NT2/D1 (cell line): ENCODE results near the gene ACSM3.

Experiments used
- DNase-seq: peaks from one replicate; pipeline ENCODE4 v3.0.0-alpha.2; 2011; ENCODE audit warnings: low read depth, low spot score
- H3K27me3 ChIP-seq: 2 replicates; pipeline ENCODE4 v1.6.0; 2011; ENCODE audit warnings: mild to moderate bottlenecking; ENCODE audit not compliant: insufficient read length, insufficient read depth
- H3K36me3 ChIP-seq: 2 replicates; pipeline ENCODE4 v1.6.1; 2011; ENCODE audit warnings: mild to moderate bottlenecking, low read length, mixed read lengths; ENCODE audit not compliant: insufficient read depth, insufficient read length
- H3K4me1 ChIP-seq: 2 replicates; pipeline ENCODE4 v1.5.1; 2011; ENCODE audit not compliant: insufficient read depth, insufficient read length
- H3K4me3 ChIP-seq: 2 replicates; pipeline ENCODE4 v1.5.1; 2011; ENCODE audit warnings: low read depth; ENCODE audit not compliant: insufficient read length
- H3K9ac ChIP-seq: 2 replicates; pipeline ENCODE4 v1.6.0; 2011; ENCODE audit warnings: low read depth; ENCODE audit not compliant: insufficient read length
- H3K9me3 ChIP-seq: 2 replicates; pipeline ENCODE4 v1.5.1; 2011; ENCODE audit warnings: mild to moderate bottlenecking, low read length; ENCODE audit not compliant: insufficient read depth
- SUZ12 ChIP-seq: IDR thresholded peaks from 2 replicates; pipeline ENCODE4 v1.6.1; 2011; ENCODE audit not compliant: insufficient read length, insufficient read depth; ENCODE audit errors: extremely low read depth
- YY1 ChIP-seq: IDR thresholded peaks from 2 replicates; pipeline ENCODE4 v1.6.1; 2011; ENCODE audit not compliant: insufficient read length, insufficient read depth
- ZNF274 ChIP-seq: IDR thresholded peaks from 2 replicates; pipeline ENCODE4 v1.6.1; 2011; ENCODE audit warnings: mild to moderate bottlenecking, low read depth, low read length

The ACSM3 gene

DNA sequence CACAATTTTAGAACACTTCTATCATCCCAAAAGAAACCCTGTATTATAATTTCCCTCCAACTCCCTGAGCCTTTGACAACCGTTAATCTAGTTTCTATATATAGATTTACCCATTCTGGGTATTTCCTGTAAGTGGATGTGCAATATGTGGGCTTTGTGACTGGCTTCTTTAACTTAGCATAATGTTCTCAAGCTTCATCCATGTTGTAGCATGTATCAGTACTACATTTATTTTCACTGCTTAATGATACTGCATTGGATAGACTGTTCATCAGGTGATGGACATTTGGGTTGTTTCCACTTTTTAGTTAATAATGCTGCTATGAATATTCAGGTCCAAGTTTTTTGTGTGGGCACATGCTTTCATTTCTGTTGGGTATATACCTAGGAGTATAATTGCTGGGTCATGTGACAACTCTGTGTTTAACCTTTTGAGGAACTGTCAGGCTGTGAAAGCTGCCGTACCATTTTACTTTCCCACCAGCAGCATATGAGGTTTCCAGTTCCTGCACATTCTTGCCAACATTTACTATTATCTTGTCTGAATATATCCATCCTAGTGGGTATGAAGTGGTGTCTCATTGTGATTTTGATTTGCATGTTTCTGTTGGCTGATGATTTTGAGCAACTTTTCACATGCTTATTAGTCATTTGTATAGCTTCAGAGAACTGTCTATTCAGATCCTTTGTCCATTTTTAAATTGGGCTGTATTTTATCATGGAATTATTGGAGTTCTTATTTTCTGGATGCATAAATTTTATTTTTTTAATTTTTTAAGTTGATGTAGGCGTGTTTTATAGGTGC, 58.9 kb downstream of the ACSM3 start:
- no peaks in the 10 kb centered on the region for H3K9me3 ChIP-seq
- peaks cover 58% of the 10 kb centered on the region for H3K36me3 ChIP-seq
- TF ChIP-seq YY1 (no peak), SUZ12 (no peak), ZNF274 (no peak)
- no peak overlapping the region for H3K9ac ChIP-seq
- no peaks in the 10 kb centered on the region for H3K4me1 ChIP-seq
- no peak overlapping the region for H3K4me3 ChIP-seq
- DNase-seq = no peak
- H3K27me3 ChIP-seq = no peaks in the 10 kb centered on the region

- no peak overlapping the region for H3K9ac ChIP-seq
- H3K9me3 ChIP-seq = no peaks in the 10 kb centered on the region
- no peaks in the 10 kb centered on the region for H3K4me1 ChIP-seq
- H3K27me3 ChIP-seq = no peaks in the 10 kb centered on the region
- H3K4me3 ChIP-seq = no peak overlapping the region
- H3K36me3 ChIP-seq = peaks cover 67% of the 10 kb centered on the region
- no peak for TF ChIP-seq YY1
- no peak for TF ChIP-seq ZNF274
- no peak for TF ChIP-seq SUZ12
- DNase-seq = no peak
Measured at GRCh38 chr16:20826039-20826566, 62.3 kb downstream of the ACSM3 start.

GRCh38 chr16:20829536-20829935, 65.7 kb downstream of the ACSM3 start:
- peaks cover 71% of the 10 kb centered on the region for H3K36me3 ChIP-seq
- no peak for DNase-seq
- H3K9me3 ChIP-seq = no peaks in the 10 kb centered on the region
- TF ChIP-seq ZNF274 (no peak), YY1 (no peak), SUZ12 (no peak)
- H3K4me1 ChIP-seq = no peaks in the 10 kb centered on the region
- H3K4me3 ChIP-seq = no peak overlapping the region
- no peak overlapping the region for H3K9ac ChIP-seq
- H3K27me3 ChIP-seq = no peaks in the 10 kb centered on the region

DNA sequence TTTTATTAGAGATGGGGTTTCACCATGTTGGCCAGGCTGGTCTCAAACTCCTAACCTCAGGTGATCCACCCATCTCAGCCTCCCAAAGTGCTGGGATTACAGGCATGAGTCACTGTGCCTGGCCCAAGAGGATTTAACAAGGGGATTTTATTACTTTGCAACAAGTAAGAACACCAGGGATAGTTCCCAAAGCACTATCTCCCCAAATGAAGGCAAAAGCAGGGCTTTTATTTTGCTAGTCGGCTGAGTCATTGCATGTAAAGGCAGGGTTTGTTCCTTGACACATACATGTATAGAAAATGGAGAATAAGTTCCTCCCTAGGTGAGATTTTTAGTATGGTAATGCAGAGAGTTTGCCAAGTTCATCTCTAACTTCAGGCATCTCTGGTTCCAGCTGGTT, 66.6 kb downstream of the ACSM3 start:
- no peak for DNase-seq
- no peaks in the 10 kb centered on the region for H3K9me3 ChIP-seq
- peaks cover 79% of the 10 kb centered on the region for H3K36me3 ChIP-seq
- H3K4me1 ChIP-seq = no peaks in the 10 kb centered on the region
- no peaks in the 10 kb centered on the region for H3K27me3 ChIP-seq
- H3K9ac ChIP-seq = no peak overlapping the region
- TF ChIP-seq ZNF274 = no peak
- no peak for TF ChIP-seq YY1
- no peak for TF ChIP-seq SUZ12
- no peak overlapping the region for H3K4me3 ChIP-seq

- peaks cover 60% of the 10 kb centered on the region for H3K36me3 ChIP-seq
Measured at GRCh38 chr16:20833086-20833485, 69.3 kb downstream of the ACSM3 start.

DNA sequence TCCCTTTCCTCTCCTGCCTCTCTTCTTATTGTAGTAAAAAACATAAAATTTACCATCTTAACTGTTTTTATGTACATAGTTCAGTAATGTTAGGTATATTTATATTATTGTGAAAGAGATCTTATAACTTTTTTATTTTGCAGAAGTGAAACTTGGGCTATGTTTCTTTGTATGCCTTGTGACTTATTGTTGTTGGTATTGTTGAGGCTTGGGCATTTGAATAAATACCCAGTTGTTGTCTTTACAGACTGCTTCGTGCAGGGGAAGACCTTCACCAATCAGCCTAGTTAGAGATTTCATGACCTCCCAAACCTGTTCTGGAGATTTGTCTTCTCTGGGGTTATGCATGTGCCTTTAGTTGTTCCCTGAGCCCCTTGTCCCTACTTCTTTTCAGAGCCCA, 74.4 kb downstream of the ACSM3 start:
- Histone ChIP-seq H3K9me3 (peaks cover 12% of the 10 kb centered on the region; the same call in 1 of the 2 replicates), H3K27me3 (no peaks in the 10 kb centered on the region), H3K4me1 (no peaks in the 10 kb centered on the region), H3K9ac (no peak overlapping the region), H3K36me3 (peaks cover 67% of the 10 kb centered on the region), H3K4me3 (no peak overlapping the region)
- DNase-seq = no peak
- TF ChIP-seq ZNF274 = no peak
- no peak for TF ChIP-seq YY1
- TF ChIP-seq SUZ12 = no peak

More at GRCh38 chr16:20833086-20833485, 69.3 kb downstream of the ACSM3 start:
- DNase-seq = no peak
- no peaks in the 10 kb centered on the region for H3K27me3 ChIP-seq
- no peak for TF ChIP-seq ZNF274
- no peak for TF ChIP-seq SUZ12
- no peak for TF ChIP-seq YY1
- no peak overlapping the region for H3K9ac ChIP-seq
- H3K9me3 ChIP-seq = peaks cover 12% of the 10 kb centered on the region; the same call in 1 of the 2 replicates
- no peak overlapping the region for H3K4me3 ChIP-seq
- no peaks in the 10 kb centered on the region for H3K4me1 ChIP-seq

- no peak for DNase-seq
- no peak for TF ChIP-seq SUZ12
- no peak for TF ChIP-seq ZNF274
- TF ChIP-seq YY1 = no peak
- H3K9ac ChIP-seq = no peak overlapping the region
- H3K4me3 ChIP-seq = no peak overlapping the region
- peaks cover 56% of the 10 kb centered on the region for H3K36me3 ChIP-seq
- peaks cover 12% of the 10 kb centered on the region; the same call in 1 of the 2 replicates for H3K9me3 ChIP-seq
- no peaks in the 10 kb centered on the region for H3K27me3 ChIP-seq
- H3K4me1 ChIP-seq = no peaks in the 10 kb centered on the region
Measured at GRCh38 chr16:20839504-20839903, 75.7 kb downstream of the ACSM3 start.
